ENCODE data around the gene PLCB4.
"Not testable (repeated sequence)": the region's sequence is repeated elsewhere in the genome, so short reads cannot be mapped to it uniquely, and the experiment has no call there.

PLCB4 gene

DNA sequence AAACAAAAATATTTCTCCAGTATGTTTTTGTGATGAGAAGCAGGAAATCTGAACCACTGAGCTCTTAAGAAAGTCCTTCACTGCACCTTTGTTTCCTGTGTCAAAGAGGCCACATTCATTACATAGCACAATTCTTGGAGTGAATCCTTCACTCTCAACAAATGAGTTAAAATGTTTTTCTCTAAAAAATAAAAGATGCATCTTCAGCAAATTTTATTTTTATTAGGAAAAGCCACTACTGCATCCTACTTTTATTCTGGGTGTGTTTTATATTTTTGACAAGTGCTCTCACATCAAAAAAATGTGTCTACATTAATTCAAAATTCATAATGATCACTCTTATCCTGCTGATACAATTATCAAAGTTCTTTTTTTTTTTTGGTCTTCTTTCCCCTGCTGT is 76.3 kb downstream of the PLCB4 start:
- no peak for DNase-seq

DNA sequence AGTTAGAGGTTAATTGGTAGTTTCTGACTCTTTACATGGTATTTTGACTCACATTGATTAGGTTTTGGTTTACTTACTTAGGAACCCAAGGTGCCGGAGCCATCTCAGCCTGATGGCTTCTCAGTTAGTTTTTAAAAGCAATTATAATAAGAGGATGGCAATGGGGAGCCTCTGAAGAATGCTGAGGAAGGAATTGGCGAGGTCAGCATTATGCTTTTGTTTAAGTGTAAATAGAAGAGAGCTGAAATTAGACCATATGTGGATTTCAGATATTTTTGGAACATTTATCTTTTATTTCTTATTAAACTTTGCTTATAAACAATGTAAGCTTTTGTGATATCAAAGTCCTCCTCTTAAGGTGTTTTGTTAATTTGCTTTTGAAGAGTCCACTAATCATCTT is 77.8 kb downstream of the PLCB4 start:
- DNase-seq = no peak

DNA sequence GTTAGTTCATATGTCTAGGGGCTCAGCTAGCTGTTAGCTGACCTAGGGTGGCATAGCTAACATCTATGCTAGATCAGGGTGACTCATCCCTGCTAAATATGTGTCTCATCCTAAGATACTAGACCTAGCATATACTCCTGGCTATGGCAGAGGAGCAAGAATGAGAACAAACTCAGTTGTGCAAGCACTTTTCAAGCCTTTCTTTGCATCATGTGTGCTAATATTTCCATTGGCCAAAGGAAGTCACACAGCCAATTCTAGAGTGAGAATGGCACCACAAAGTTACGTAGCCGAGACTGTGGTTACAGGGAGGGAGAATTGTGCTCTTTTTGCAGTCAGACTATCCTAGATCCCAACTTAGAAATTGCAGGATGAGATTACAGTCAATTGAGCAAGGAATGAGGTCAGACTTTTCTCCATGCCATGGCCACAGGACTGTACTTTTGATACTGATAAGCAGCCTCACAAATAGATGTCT is 78.7 kb downstream of the PLCB4 start:
- no peak for DNase-seq

DNA sequence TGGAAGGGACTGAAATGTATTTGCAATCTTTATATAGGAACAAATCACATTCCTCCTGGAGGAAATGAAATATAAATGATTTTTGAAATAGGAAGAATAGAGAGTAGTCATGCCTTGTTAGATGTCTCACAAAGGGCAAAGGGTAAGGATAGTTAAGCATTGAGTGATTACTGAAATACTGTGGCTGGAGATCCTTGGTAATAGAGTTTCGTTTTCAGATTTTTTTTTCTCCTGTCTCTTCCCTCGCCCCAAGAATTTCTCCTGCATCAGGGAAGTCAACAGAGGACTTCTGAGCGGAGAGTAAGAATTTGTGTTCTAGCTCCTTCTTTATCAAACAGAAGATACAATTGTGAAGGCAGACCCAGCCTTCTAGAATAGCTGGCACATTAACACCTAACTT is 79.4 kb downstream of the PLCB4 start:
- no peak for DNase-seq

DNA sequence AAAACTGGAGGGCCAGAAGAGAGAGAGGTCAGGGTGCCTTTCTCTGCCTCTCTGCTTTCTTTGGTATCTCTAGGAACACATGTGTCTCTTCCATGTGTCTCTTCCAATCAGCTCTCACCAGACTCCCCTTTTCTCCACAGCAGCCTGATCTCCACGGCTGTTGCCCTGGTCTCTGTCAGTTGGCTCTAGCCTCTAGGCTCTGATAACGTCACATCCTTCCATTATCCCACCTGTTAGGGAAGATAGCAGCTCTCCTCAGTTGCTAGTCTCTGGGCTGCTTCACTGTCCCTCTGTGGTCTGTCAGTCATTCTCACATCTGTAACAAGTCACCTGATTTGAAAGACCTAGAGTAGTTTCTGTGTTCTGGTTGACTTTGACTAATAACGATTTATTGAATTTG is 80.2 kb downstream of the PLCB4 start:
- DNase-seq = no peak

DNA sequence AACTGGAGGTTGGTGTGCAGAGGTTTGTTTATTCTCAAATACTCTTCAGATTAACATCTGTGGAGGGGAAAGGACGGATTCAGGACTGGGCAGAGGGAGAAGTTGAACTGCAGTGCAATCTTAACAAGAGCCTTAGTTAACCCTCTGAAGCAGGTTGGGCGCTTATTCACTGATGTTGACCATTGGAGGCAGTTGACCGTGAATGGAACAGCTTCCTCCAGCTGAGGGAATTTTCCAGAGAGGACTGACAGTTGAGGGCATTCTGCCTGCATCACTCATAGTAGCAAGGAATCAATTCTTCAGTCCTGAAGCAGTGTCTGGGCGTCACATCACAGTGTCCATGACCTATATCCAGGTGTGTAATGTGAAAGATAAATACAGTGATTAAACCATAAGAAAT is 80.9 kb downstream of the PLCB4 start:
- no peak for DNase-seq

DNA sequence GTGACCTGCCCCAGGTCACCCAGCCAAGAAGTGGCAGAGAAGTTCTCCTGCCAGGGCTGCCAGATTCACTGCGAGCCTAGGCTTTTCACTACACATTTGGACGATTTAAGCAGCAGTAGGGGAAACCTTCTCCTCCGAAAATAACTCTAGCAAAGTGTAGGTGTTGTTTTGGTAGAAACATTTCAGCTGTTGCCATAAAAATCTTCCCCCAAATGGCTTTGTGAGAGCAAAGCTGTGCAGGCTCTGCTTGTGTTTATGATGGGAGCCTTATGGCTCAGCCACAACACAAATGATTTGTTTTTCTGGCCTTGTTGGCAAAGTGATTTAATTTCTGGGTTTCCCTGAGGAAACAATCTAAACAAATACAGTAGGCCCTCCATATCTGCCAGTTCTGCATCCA is 81.8 kb downstream of the PLCB4 start:
- DNase-seq = no peak

DNA sequence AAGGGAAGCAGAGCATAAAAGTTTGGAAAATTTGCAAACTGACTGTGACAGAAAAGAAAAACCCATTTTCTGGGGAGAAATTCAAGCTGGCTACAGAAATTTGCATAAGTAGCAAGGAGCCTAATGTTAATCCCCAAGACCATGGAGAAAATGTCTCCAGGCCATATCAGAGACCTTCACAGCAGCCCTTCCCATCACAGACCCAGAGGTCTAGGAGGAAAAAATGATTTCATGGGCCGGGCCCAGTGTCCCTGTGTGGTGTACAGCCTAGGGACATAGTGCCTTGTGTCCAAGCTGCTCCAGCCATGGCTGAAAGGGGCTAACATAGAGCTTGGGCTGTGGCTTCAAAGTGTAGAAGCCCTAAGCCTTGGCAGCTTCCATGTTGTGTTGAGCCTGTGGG is 83.3 kb downstream of the PLCB4 start:
- not testable (repeated sequence) for DNase-seq

DNA sequence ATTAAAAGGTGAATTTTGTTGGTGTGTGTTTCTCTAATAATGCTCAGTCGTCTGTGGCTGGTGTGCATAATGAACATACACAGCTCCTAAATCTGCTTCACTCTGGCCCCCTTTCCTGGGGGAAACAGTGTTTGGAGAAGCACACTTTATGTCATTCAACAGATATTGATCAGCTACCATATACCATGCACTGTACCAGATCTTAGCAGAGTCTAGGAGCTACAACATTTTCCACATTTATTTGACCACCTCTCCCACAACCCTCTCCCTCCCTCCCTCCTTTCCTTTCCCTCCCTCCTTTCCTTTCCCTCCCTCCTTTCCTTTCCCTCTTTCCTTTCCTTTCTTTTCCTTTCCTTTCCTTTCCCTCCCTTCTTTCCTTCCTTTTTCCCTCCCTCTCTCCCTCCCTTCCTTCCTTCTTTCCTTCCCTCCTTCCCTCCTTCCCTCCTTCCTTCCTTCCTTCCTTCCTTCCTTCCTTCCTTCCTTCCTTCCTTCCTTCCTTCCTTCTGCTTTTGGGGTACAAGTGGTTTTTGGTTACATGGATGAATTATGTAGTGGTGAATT is 85.7 kb downstream of the PLCB4 start:
- no peak for DNase-seq

DNA sequence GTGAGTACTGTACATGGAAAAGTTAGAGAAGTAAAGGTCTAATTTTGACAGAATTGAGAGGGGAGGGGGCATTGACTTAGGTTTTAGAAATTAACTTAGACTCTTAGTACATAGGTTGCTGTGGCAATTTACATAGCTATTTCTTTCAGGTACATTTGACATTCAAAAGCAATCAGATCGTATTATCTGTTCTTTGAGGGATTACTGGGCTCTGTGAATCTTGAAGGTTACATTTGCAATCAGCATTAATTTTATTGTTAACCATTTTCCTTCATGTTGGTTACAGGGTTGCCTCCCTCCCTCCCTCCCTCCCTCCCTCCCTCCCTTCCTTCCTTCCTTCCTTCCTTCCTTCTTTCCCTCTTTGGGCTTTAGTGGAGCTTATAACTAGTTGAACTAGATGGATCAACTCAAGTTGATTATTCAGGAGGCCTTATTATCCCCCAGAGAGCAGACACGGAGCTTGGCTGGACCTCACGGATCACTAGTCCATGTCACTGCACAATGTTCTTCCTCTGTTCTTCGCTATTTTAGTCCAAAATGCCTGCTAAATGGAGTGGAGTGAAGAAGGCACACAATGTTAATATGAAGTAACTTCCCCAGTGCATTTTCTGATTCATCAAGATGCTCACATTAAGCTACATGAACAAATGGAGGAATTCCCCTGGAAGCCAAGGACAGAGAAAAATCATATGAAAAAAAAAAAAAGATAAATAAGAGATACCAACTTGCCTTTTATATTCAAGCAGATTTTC is 87.8 kb downstream of the PLCB4 start:
- DNase-seq = no peak

DNA sequence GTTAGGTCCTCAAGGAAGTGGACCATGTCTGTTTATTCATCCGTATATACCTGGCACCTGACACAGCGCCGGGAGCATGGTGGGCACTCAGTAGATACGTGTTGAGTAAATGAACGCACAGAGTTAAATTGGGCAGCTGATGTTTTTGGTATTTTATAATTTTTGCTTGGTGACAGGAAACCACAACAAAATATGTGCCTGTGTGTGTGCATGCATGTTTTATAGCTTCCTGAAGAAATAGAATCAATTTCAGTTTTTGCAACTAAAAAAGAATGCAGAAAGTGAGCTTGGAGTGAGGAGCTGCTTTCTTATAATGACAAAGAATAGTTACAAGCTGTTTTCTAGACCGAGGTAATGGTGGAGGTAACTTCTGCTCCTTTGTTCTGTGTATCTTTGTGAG is 91.4 kb downstream of the PLCB4 start:
- no peak for DNase-seq

DNA sequence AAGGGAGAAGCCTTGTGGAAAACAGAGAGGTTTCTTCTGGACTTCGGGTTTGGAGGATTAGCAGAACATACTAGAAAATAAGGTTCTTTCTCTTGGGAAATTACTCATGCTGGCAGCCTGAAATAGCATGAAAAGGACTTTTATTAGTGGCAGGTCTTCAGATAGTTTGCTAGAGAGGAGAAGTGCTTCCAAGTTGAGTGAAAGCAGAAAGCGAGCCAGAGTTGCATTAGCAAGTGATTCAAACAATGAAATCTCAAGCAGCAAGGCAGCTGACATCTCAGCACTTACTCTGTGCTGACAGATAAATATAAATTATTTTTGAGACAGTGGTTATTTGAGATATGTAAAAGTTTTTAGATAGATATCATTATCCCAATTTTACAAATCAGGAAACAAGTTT is 91.9 kb downstream of the PLCB4 start:
- no peak for DNase-seq

DNA sequence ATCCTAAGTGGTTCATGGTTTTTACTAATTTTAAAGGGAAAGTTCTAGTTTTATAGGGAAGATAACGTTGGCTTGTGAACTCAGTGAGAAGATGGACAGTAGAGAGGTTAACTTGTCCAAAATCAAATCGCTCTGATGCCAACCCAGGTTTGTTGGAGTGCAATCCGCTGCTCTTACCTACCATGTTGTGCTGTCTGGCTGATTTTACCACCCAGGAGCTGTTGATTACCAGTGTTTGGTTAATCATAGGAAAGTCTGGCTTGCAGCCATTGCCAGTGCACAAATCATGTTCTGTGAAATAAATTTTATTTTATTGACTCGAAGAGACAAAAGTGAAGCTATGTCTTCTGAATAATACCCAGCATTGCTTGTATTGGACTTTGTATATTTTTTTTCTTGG is 92.4 kb downstream of the PLCB4 start:
- no peak for DNase-seq

DNA sequence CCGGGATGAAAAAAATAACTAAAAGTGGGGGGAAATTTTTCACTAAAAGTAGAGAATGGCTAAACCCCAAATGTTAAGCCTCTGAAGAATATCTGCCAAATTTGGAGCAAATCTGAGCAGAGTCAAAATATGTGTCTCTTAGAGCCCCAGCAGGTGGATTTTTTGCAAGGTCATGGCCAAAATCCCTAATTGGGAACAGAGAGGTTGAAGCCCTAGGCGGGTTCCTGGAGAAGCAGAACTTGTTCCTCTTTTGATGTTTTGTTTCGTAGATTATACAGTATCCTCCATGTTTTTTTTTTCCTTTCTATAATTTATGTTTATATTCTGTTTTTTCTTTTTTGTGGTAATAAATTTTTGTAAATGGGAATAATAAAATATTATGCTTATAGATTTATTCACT is 94.4 kb downstream of the PLCB4 start:
- no peak for DNase-seq

DNA sequence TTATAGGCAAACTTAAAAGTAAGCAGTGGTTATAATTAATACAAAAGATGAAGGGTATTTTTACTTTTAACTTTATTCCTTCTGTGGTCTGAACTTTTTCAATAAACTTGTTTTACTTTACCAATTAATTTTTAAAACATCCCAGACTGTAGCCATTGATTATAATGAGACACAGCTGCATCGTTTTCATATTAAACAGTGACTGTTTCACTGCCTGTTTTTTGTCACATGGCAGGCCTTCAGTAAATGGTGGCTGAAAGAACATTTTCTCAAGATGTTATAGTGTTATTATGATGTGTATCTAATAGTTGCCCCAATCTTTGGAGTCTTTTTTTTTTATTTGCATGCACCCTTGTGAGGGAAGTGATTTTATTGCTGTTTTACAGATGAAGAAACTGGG is 95.1 kb downstream of the PLCB4 start:
- no peak for DNase-seq

DNA sequence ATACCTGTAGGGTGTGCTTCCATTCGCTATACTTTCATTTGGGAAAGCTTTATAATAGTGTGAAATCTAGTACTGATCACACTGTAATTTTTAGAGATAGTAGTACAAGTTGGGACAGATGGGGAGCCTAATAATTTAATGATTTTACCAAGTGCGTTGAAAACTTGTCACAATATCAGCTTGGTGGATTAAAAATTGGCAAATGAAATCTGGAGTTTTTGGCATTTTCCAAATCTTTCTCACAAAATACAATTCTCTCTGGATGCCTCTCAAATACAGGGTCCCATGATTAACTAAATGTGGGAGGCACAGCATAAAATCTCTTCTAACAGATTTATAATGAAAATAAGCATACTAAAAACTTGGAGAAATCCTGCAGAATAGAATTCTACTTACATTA is 96.4 kb downstream of the PLCB4 start:
- DNase-seq = no peak

DNA sequence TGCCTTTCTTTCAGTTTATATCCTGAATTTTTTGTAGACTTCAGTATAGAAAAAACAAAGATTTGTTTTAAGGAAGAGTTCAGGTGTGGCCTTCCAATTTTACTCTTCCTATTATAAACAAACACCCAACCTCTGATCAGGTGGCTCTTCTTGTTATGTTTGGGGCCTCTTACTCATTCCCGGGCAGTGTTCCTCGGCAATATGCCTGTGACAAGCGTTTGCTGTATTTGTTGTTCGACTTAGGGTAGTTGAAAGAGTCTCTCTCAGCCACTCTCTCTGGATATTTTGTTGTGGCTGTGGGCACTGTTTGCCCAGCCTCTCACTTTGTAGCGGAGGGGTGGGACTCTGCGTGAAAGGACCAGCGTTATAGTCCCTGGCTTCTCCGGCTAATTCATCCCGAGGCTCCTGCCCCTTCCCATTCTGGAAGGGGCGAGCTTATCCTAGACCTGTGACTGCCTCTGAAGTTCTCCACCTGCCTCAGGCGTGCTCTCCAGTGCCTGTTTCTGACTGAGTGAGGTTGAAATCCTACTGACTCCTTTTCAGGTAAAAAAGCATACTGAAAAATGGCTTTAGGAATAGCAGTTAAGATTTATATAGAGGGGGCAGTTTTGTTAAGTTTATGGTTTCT is 97.4 kb downstream of the PLCB4 start:
- DNase-seq = no peak

DNA sequence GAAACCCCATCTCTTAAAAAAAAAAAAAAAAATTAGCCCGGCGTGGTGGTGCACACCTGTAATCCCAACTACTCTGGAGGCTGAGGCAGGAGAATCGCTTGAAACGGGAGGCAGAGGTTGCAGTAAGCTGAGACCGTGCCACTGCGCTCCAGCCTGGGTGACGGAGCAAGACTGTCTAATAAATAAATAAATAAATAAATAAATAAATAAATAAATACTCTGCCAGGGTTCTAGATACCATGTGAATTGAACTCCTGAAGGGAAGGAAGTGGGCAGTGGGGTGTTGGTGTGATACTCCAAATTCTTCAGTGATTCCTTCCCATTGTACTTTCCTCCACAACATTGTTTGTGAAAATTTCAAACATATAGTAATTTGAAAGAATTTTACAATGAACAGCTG is 100.5 kb downstream of the PLCB4 start:
- DNase-seq = no peak

DNA sequence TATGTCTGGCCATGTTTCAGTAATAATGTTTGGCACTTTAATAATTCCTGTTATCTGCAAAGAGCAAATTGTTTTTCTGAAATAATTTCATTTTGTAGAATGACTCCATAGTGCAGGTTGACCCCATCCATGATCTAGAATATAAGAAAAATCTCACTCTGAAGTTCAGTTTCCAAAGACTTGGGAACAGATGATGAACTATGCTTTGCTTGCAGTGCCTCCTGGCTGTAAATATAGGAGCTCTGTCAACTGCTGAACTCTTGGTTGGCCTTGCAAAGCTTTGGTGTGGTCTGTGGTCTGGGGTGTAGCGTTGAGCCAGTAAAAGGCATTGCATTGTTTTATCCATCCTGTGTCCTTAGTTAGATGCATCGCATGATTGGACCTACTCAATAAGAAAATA is 104.0 kb downstream of the PLCB4 start:
- no peak for DNase-seq

DNA sequence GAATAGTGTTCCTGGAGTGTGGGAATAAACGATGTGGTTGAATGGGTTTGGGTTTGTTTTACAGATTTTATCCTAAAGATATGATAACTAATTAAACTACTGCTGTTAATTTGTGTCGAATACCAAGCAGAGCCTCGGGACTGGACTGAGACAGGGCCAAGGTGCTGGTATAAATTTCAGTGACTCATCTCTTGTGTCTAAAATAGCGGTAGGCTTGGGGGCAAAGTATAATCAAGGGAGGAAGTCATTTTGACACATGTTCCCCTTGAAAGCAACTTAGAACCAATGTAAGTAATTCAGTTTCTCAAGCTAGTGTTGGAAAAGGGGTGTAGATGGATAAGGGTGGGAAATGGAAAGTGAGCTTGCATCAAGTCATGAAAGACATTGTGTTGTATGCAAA is 108.4 kb downstream of the PLCB4 start:
- DNase-seq = no peak

DNA sequence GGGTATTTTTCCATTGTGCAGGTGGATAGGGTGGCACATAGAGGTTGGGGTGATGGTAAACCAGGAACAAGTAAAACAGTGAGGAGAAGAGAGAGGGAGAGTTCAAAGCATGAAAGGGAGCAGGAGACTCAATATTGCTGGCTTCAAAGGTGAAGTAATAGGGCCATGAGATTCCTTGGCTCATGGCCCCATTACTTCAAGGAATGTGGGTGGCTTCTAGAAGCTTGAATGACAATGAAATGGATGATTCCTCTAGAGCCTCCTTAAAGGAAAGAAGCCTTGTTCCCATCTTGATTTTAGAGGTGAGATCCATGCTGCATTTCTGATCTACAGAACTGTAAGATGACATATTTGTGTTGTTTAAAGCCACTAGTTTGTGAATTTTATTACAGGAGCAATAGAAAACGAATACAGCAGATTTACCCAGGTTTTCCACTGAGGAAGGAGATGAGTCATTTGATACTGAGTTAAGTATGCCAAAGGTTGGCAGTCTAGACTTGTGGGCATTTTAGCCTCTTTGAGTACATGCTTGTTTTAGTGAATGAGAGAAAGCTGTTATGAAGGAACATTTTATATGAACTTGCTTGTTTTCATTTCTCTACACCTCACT is 110.4 kb downstream of the PLCB4 start:
- no peak for DNase-seq

DNA sequence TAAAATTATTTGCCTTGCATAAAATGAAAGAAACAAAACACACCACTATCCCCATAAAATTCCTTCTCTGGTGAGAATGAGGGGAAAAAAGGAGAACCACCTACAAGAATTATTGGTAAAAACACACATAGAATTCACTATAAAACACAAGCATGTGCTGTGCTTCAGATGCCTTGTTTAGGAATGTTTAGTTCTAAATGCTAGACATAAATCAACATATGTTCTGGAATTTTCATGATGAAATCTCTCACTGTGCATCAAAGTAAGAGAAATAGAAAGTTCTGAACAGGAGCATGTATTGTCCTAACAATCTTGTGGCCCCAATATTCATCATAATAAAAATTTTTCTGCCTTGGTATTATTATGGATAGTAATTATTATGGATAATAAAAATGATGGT is 111.0 kb downstream of the PLCB4 start:
- DNase-seq = no peak

DNA sequence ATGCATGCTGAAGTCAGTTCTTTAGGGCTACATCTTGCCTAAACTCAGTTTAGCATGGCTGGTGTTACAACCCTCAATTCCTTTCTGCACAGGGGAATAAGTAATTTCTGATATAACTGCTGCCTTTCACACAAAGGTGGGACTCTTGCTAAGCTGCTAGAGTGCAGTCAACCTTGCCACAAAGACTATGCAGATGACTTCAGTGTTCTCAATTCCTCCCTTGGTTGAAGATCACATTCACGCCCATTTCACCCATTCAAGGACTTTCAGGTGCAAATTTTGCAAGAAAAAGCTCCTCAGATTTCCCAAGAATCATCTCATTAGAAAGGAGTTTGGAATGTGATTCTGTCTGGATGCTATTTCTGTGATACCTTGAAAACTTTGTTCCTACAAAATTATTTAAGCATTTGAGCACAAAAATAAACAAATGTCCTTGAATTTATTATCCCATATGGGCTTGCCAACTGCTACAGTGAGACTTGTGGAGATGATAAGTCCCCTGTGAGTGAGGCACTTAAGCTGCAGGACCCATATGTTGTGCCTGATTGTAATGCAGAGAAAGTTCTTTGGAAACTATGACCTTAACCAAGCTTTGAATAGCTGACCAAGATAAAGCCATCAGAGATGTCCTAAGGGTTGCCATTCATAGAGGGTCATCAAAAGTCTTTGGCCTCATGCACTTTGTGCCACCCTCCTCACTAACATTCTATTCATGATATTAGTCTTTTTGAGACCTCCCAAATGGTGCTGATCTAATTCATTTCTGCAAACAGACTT is 111.8 kb downstream of the PLCB4 start:
- no peak for DNase-seq

Data from NCI-H345 (cell line).